T-helper 2 cell (primary cell): ENCODE data around the gene NR1I2.

Source experiments
- DNase-seq, 5 experiments: peaks; one replicate each; pipeline versions ENCODE4 v3.0.0 to v3.0.0-alpha.2; 2012 to 2022

NR1I2 gene

GRCh38 chr3:119825820-119826219 is 43.9 kb downstream of the NR1I2 start:
- DNase-seq = no peak

- DNase-seq = no peak
Measured at GRCh38 chr3:119826711-119827608, 45.1 kb downstream of the NR1I2 start.

- DNase-seq = no peak
Measured at GRCh38 chr3:119829420-119829819, 47.5 kb downstream of the NR1I2 start.

GRCh38 chr3:119831022-119831421 is 49.1 kb downstream of the NR1I2 start:
- no peak for DNase-seq

GRCh38 chr3:119831941-119832371 is 50.1 kb downstream of the NR1I2 start:
- DNase-seq = no peak

GRCh38 chr3:119834754-119835370 is 53.0 kb downstream of the NR1I2 start:
- DNase-seq = peak in 1 of 5 experiments; percentile 71

- no peak for DNase-seq
Measured at GRCh38 chr3:119835556-119835955, 53.7 kb downstream of the NR1I2 start.

GRCh38 chr3:119841808-119842471 is 60.0 kb downstream of the NR1I2 start:
- DNase-seq = no peak

- DNase-seq = no peak
Measured at GRCh38 chr3:119849126-119849525, 67.2 kb downstream of the NR1I2 start.

GRCh38 chr3:119856695-119857094 is 74.8 kb downstream of the NR1I2 start:
- DNase-seq = no peak

- DNase-seq = no peak
Measured at GRCh38 chr3:119858957-119859356, 77.1 kb downstream of the NR1I2 start.

- no peak for DNase-seq
Measured at GRCh38 chr3:119859728-119860127, 77.8 kb downstream of the NR1I2 start.

GRCh38 chr3:119861681-119862080 is 79.8 kb downstream of the NR1I2 start:
- DNase-seq = no peak

GRCh38 chr3:119862616-119863015 is 80.7 kb downstream of the NR1I2 start:
- DNase-seq = no peak

GRCh38 chr3:119864476-119864875 is 82.6 kb downstream of the NR1I2 start:
- no peak for DNase-seq
